Uterine smooth muscle cell (primary cell): ENCODE results near the gene TEX35. TPM values are rescaled to one million over a fixed set of nuclear protein-coding genes. Genes with fewer than 3 reads are reported as not detected.

Experiments used
- total RNA-seq: library from RNA; depleted of rRNA; stranded (reverse); fragments of >200 nt; gene quantifications from 2 replicates; pipeline ENCODE4 v1.2.3, GENCODE V29; 2014

TEX35 gene
- not detected in 2 replicates for total RNA-seq

GRCh38 chr1:178512566-178513277 is at the start of gene TEX35:
Gene TEX35 (plus strand): TSS chr1:178513109. CDS start chr1:178513189, 80 bp downstream.

GRCh38 chr1:178496410-178497135 is 16.3 kb upstream of the TEX35 start, which contains the start of gene CLEC20A:
Gene CLEC20A (minus strand): TSS chr1:178496964. CDS start chr1:178496939, 25 bp downstream.

Other genes with a start within 250 kb of the TEX35 start
- not detected in 2 replicates for gene CLEC20A, start 16.1 kb upstream of the TEX35 start, total RNA-seq
- 42.1 and 47.1 TPM in 2 replicates for gene RALGPS2, start 212.1 kb downstream of the TEX35 start, total RNA-seq